ENCODE data around the gene ANLN. TPM values are rescaled to one million over a fixed set of nuclear protein-coding genes. Genes with fewer than 3 reads are reported as not detected.
"Not testable (repeated sequence)": the region's sequence is repeated elsewhere in the genome, so short reads cannot be mapped to it uniquely, and the experiment has no call there.

The ANLN gene
- polyA plus RNA-seq, 1 donor (not counting 4 experiments of a cell fraction or from before 2014, with no cell fraction given), result 65.8 TPM

GRCh38 chr7:36379831-36380504 is 9.7 kb upstream of the ANLN start:
- dilution Hi-C loops (cut with MboI; ENCODE audit: extremely low pct_ligation_motif_present, low sequenced_read_pairs), result no loop called here
- no peak overlapping the region for H2AFZ ChIP-seq (ENCODE audit: control insufficient read depth, low read length)

GRCh38 chr7:36381056-36381455 is 8.6 kb upstream of the ANLN start:
- no peaks in the 10 kb centered on the region for H3K36me3 ChIP-seq (ENCODE audit: control insufficient read depth in 2 of 2, extremely low read depth in 1 of 2, insufficient read depth in 2 of 2, low read length in 2 of 2)
- no peaks in the 10 kb centered on the region for H3K9me1 ChIP-seq (ENCODE audit: control insufficient read depth, extremely low read depth, insufficient read depth, low read length)
- H3K4me2 ChIP-seq (ENCODE audit: control insufficient read depth, extremely low read depth, insufficient read depth, low read depth, low read length), result no peak overlapping the region
- DNase-seq (ENCODE audit: low read depth, low spot score) (no peak), FAIRE-seq (no peak)
- dilution Hi-C loops (cut with MboI; ENCODE audit: extremely low pct_ligation_motif_present, low sequenced_read_pairs), result no loop called here
- H3K4me1 ChIP-seq (ENCODE audit: control insufficient read depth, extremely low read depth, insufficient read depth, low read length), result no peaks in the 10 kb centered on the region
- H3K9me3 ChIP-seq (ENCODE audit: control insufficient read depth, low read depth, low read length), result no peaks in the 10 kb centered on the region
- no peaks in the 10 kb centered on the region for H3K27me3 ChIP-seq (ENCODE audit: control insufficient read depth, extremely low read depth, insufficient read depth, low read length)
- H4K20me1 ChIP-seq (ENCODE audit: control insufficient read depth, extremely low read depth, insufficient read depth, low read length), result no peaks in the 10 kb centered on the region
- H3K27ac ChIP-seq (ENCODE audit: control insufficient read depth, insufficient read depth, low read length), result no peak overlapping the region
- H3K79me2 ChIP-seq (ENCODE audit: control insufficient read depth, insufficient read depth, low read length), result no peaks in the 10 kb centered on the region
- TF ChIP-seq, protein P1, sequence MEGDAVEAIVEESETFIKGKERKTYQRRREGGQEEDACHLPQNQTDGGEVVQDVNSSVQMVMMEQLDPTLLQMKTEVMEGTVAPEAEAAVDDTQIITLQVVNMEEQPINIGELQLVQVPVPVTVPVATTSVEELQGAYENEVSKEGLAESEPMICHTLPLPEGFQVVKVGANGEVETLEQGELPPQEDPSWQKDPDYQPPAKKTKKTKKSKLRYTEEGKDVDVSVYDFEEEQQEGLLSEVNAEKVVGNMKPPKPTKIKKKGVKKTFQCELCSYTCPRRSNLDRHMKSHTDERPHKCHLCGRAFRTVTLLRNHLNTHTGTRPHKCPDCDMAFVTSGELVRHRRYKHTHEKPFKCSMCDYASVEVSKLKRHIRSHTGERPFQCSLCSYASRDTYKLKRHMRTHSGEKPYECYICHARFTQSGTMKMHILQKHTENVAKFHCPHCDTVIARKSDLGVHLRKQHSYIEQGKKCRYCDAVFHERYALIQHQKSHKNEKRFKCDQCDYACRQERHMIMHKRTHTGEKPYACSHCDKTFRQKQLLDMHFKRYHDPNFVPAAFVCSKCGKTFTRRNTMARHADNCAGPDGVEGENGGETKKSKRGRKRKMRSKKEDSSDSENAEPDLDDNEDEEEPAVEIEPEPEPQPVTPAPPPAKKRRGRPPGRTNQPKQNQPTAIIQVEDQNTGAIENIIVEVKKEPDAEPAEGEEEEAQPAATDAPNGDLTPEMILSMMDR (optimal IDR thresholded peaks at IDR 0.05 in 1 of 3, IDR thresholded peaks at IDR 0.05 in 1 of 3, conservative IDR thresholded peaks at IDR 0.05 in 1 of 3; ENCODE audit: extremely low read depth in 1 of 3, insufficient read depth in 2 of 3, low read length in 3 of 3), result no peak
- TF ChIP-seq EZH2 (IDR thresholded peaks at IDR 0.05; ENCODE audit: low read length), result no peak
- no peak overlapping the region for H3K9ac ChIP-seq (ENCODE audit: control insufficient read depth, extremely low read depth, insufficient read depth, low read length)
- no peak overlapping the region for H2AFZ ChIP-seq (ENCODE audit: control insufficient read depth, low read length)
- H3K4me3 ChIP-seq (ENCODE audit: control insufficient read depth in 2 of 3, extremely low read depth in 1 of 3, insufficient read depth in 2 of 3, low read depth in 1 of 3, low read length in 3 of 3), result no peak overlapping the region

More at GRCh38 chr7:36379831-36380504, 9.7 kb upstream of the ANLN start:
- no peaks in the 10 kb centered on the region for H3K27me3 ChIP-seq (ENCODE audit: control insufficient read depth, extremely low read depth, insufficient read depth, low read length)
- H3K79me2 ChIP-seq (ENCODE audit: control insufficient read depth, insufficient read depth, low read length), result no peaks in the 10 kb centered on the region
- no peaks in the 10 kb centered on the region for H3K4me1 ChIP-seq (ENCODE audit: control insufficient read depth, extremely low read depth, insufficient read depth, low read length)
- no peak overlapping the region for H3K27ac ChIP-seq (ENCODE audit: control insufficient read depth, insufficient read depth, low read length)
- H3K9me3 ChIP-seq (ENCODE audit: control insufficient read depth, low read depth, low read length), result no peaks in the 10 kb centered on the region
- H3K4me3 ChIP-seq (ENCODE audit: control insufficient read depth in 2 of 3, extremely low read depth in 1 of 3, insufficient read depth in 2 of 3, low read depth in 1 of 3, low read length in 3 of 3), result no peak overlapping the region
- TF ChIP-seq, protein P1 (optimal IDR thresholded peaks at IDR 0.05 in 1 of 3, IDR thresholded peaks at IDR 0.05 in 1 of 3, conservative IDR thresholded peaks at IDR 0.05 in 1 of 3; ENCODE audit: extremely low read depth in 1 of 3, insufficient read depth in 2 of 3, low read length in 3 of 3), result no peak
- no peak for TF ChIP-seq EZH2 (IDR thresholded peaks at IDR 0.05; ENCODE audit: low read length)
- H3K4me2 ChIP-seq (ENCODE audit: control insufficient read depth, extremely low read depth, insufficient read depth, low read depth, low read length), result no peak overlapping the region
- no peaks in the 10 kb centered on the region for H3K36me3 ChIP-seq (ENCODE audit: control insufficient read depth in 2 of 2, extremely low read depth in 1 of 2, insufficient read depth in 2 of 2, low read length in 2 of 2)
- FAIRE-seq, result no peak
- H4K20me1 ChIP-seq (ENCODE audit: control insufficient read depth, extremely low read depth, insufficient read depth, low read length), result no peaks in the 10 kb centered on the region
- no peaks in the 10 kb centered on the region for H3K9me1 ChIP-seq (ENCODE audit: control insufficient read depth, extremely low read depth, insufficient read depth, low read length)
- DNase-seq (ENCODE audit: low read depth, low spot score), result no peak
- H3K9ac ChIP-seq (ENCODE audit: control insufficient read depth, extremely low read depth, insufficient read depth, low read length), result no peak overlapping the region

GRCh38 chr7:36383284-36383683 is 6.4 kb upstream of the ANLN start:
- DNase-seq (ENCODE audit: low read depth, low spot score); H3K36me3 ChIP-seq (ENCODE audit: control insufficient read depth in 2 of 2, extremely low read depth in 1 of 2, insufficient read depth in 2 of 2, low read length in 2 of 2); H3K27ac ChIP-seq (ENCODE audit: control insufficient read depth, insufficient read depth, low read length); H3K9me3 ChIP-seq (ENCODE audit: control insufficient read depth, low read depth, low read length); H3K9me1 ChIP-seq (ENCODE audit: control insufficient read depth, extremely low read depth, insufficient read depth, low read length); H3K4me3 ChIP-seq (ENCODE audit: control insufficient read depth in 2 of 3, extremely low read depth in 1 of 3, insufficient read depth in 2 of 3, low read depth in 1 of 3, low read length in 3 of 3); FAIRE-seq; H3K27me3 ChIP-seq (ENCODE audit: control insufficient read depth, extremely low read depth, insufficient read depth, low read length); H4K20me1 ChIP-seq (ENCODE audit: control insufficient read depth, extremely low read depth, insufficient read depth, low read length); H3K79me2 ChIP-seq (ENCODE audit: control insufficient read depth, insufficient read depth, low read length); dilution Hi-C loops (cut with MboI; ENCODE audit: extremely low pct_ligation_motif_present, low sequenced_read_pairs); H2AFZ ChIP-seq (ENCODE audit: control insufficient read depth, low read length); H3K9ac ChIP-seq (ENCODE audit: control insufficient read depth, extremely low read depth, insufficient read depth, low read length); H3K4me2 ChIP-seq (ENCODE audit: control insufficient read depth, extremely low read depth, insufficient read depth, low read depth, low read length): not testable (repeated sequence)
- H3K4me1 ChIP-seq (ENCODE audit: control insufficient read depth, extremely low read depth, insufficient read depth, low read length), result peaks cover 13% of the 10 kb centered on the region

GRCh38 chr7:36385646-36386045 is 4.0 kb upstream of the ANLN start:
- H4K20me1 ChIP-seq (ENCODE audit: control insufficient read depth, extremely low read depth, insufficient read depth, low read length); H3K4me2 ChIP-seq (ENCODE audit: control insufficient read depth, extremely low read depth, insufficient read depth, low read depth, low read length); H3K9me1 ChIP-seq (ENCODE audit: control insufficient read depth, extremely low read depth, insufficient read depth, low read length); H2AFZ ChIP-seq (ENCODE audit: control insufficient read depth, low read length); H3K27me3 ChIP-seq (ENCODE audit: control insufficient read depth, extremely low read depth, insufficient read depth, low read length); H3K9me3 ChIP-seq (ENCODE audit: control insufficient read depth, low read depth, low read length); DNase-seq (ENCODE audit: low read depth, low spot score); H3K27ac ChIP-seq (ENCODE audit: control insufficient read depth, insufficient read depth, low read length); H3K9ac ChIP-seq (ENCODE audit: control insufficient read depth, extremely low read depth, insufficient read depth, low read length); H3K36me3 ChIP-seq (ENCODE audit: control insufficient read depth in 2 of 2, extremely low read depth in 1 of 2, insufficient read depth in 2 of 2, low read length in 2 of 2); H3K79me2 ChIP-seq (ENCODE audit: control insufficient read depth, insufficient read depth, low read length); dilution Hi-C loops (cut with MboI; ENCODE audit: extremely low pct_ligation_motif_present, low sequenced_read_pairs); FAIRE-seq; H3K4me3 ChIP-seq (ENCODE audit: control insufficient read depth in 2 of 3, extremely low read depth in 1 of 3, insufficient read depth in 2 of 3, low read depth in 1 of 3, low read length in 3 of 3): not testable (repeated sequence)
- peaks cover 26% of the 10 kb centered on the region for H3K4me1 ChIP-seq (ENCODE audit: control insufficient read depth, extremely low read depth, insufficient read depth, low read length)

All from keratinocyte (primary cell).